Measurements from ENCODE around the gene CD320. TPM values are rescaled to one million over a fixed set of nuclear protein-coding genes. Genes with fewer than 3 reads are reported as not detected.

Gene CD320
- total and polyA plus RNA-seq, 10 of the 15 experiments (the other 5 are each of a cell fraction or from before 2014, with no cell fraction given), result 1.1 to 134 (median 46.5) TPM

GRCh38 chr19:8321067-8321985, 13.2 kb upstream of the CD320 start, which contains the start of the genes NDUFA7 and RPS28 (continued):
- TF ChIP-seq CEBPZ (IDR thresholded peaks at IDR 0.05; ENCODE audit: low read depth, low read length) (peak; percentile 7; the same call in 1 of the 2 replicates), EP300 (IDR thresholded peaks at IDR 0.05; ENCODE audit: borderline replicate concordance in 1 of 2, control insufficient read depth in 1 of 2, low read depth in 2 of 2, low read length in 2 of 2) (no peak), USF2 (IDR thresholded peaks at IDR 0.05; ENCODE audit: borderline replicate concordance, low read depth, low read length) (peak; percentile 67), CREM (IDR thresholded peaks at IDR 0.05; ENCODE audit: low read depth) (peak; percentile 98), MLLT1 (IDR thresholded peaks at IDR 0.05) (no peak), TCF12 (IDR thresholded peaks at IDR 0.05; ENCODE audit: low read depth, low read length) (0 out of 2 replicates have a peak, but pooled peaks have one; percentile 45), ZBTB11 (CRISPR knock-in tag; IDR thresholded peaks at IDR 0.05) (no peak), ZZZ3 (IDR thresholded peaks at IDR 0.05; ENCODE audit: control insufficient read depth, insufficient read length, low read depth) (no peak), ZNF687 (IDR thresholded peaks at IDR 0.05) (peak; percentile 49; the same call in 1 of the 2 replicates), ZNF622 (IDR thresholded peaks at IDR 0.05) (no peak), SPI1 (IDR thresholded peaks at IDR 0.05; ENCODE audit: borderline replicate concordance, insufficient read depth, low read depth, low read length) (peak; percentile 67; the same call in 1 of the 2 replicates), LARP7 (IDR thresholded peaks at IDR 0.05) (peak; percentile 65; the same call in 1 of the 2 replicates), ZSCAN29 (IDR thresholded peaks at IDR 0.05) (no peak), CBX5 (IDR thresholded peaks at IDR 0.05; ENCODE audit: low read depth) (no peak)
